HG03103 (cell line): Measurements from ENCODE around the gene TMEM134.

Experiments
- ATAC-seq: cut with Tn5 transposase; IDR thresholded peaks from one replicate; pipeline ENCODE4 v1.9.1; 2021; ENCODE audit warnings: low read depth; ENCODE audit not compliant: unreplicated experiment

The TMEM134 gene

DNA sequence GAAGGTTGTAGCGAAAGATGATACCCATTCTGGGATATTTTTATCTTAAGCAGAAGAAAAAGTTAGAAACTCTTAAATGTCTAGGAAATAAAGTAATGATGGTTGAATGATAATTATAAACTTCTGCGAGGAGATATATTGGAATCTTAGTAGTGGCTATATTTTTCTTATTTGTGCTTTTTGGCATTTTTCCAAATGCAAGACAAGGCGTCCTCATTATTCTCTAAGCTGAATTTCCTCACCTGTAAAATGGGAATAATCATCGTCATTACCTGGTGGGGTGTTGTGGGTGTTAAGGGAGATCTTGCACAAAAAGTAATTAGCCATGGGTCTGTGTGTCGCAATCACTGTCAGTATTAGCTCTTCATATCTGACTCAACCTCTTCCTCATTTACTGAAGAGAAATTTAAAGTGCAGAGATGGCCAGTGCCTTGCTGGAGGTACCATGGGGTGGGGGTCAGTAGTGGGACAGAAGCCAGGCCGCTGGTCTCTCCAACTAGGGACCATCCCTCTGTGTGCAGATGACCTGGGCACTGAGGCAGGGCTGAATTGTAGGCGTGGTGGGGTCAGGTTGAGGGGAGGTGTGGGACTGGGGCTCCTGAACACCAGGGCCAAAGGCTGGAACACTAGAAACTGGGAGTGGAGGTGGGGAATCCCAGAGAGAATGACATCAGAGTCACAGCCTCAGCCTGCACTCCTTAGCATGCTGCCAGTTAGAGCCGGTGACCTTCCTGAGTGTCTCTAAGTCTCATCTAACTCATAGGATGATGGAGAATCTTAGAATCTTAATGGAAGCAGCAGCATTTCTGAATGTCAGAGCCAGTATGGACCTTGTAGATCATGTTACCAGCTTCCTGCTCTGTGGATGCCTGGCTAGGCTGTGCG, 32.0 kb upstream of the TMEM134 start:
- no peak for ATAC-seq

DNA sequence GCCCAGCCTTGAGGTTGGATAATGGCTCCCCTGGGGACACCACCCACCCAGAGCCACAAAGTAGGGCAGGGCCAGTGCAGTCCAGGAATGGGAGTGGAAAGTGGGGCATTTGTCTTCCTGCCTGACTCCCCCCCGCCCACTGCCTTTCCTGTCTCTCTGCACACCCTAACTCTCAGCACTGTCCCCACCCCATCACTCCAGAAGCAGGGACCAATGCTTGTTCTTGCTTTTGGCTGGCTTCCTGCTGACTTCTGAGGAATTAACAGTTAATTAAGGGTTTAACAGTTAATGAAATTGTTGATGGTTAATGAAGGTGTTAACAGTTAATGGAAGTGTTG, 31.4 kb upstream of the TMEM134 start:
- ATAC-seq = no peak

GRCh38 chr11:67499808-67500483, 30.9 kb upstream of the TMEM134 start:
- ATAC-seq = no peak

DNA sequence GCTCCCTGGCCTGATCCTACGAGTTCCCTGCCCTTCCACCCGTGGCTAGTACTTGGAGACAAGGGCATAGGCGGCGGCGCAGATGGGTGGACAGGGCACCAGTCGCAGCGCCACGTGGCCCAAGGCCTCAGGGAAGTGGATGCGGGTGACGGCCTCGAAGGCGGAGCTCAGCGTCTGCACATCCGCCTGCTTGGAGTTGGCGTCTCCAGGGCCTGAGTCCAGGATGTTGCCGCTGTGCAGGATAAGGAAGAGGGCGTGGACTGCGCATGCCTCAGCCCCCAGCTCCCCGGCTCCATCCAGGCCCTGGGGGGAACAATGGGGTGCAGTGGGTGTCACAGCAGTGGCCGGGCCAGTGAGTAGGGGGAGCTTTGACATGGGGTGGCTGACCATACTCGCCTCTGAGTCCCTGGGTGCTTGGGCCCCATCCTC, 29.5 kb upstream of the TMEM134 start:
- no peak for ATAC-seq

GRCh38 chr11:67497656-67498291, 28.7 kb upstream of the TMEM134 start:
- ATAC-seq = no peak

DNA sequence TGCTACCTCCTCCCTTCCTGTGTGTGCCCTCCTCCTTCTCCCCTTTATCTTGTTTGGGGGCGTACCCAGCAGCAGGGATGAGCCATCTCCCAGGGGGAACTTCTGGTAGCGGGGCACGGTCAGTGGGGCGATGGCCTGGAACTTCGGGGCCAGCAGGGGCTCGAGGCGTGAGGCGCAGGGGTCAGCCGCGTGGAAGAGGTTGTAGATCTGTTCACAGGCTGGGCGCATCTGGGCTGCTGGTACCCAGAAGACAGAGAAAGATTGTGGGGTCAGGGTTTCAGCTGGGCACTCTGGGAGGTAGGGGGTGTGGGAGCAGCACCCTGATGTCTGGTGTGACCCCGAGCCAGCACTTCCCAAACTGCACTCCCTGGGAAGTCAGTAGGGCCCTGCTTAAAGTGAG, 27.1 kb upstream of the TMEM134 start:
- ATAC-seq = no peak

- ATAC-seq = no peak
Observed at GRCh38 chr11:67495234-67496005, 26.4 kb upstream of the TMEM134 start.

DNA sequence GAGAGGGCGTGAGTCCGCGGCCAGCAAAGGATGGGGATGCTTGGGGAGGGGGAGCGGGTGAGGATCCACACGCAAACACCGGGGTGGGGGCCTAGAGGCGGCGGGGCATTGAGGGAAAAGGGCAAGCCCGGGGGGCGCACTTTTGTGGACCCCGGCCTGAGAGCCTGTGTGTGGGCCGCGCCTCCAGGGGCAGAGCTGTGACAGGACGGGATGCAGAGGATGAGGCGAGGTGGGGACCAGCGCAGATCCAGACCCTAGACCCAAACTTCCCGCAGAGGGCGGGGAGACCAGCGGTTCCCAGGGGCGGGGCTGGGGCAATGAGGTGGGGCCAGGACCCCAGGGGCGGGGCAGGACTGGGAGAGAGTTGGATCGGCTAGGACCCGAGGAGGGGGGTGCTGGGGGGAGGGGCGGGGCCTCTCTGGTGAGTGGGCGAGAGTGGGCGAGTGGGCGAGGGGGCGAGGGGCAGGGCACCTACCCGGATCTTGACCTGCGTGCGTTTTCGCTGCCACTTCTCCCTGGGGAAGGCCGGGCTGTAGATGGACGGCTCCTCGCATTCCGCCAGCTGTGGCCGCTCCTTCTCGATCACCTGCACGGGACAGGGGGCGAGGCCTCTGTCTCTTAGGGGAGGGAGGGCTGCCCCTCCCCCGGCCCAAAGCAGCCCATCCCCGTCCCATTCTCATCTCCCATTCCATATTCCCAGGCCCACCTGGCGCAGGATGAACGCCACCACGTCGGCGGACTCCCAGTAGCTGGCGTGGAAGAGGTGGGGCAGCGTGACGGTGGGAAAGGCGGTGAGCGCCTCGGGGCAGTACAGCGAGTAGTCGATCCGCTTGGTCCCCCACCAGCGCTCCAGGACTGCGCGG, 25.6 kb upstream of the TMEM134 start:
- ATAC-seq = no peak

GRCh38 chr11:67493548-67494370, 24.7 kb upstream of the TMEM134 start:
- ATAC-seq = no peak

- ATAC-seq = no peak
Observed at GRCh38 chr11:67492801-67493547, 23.9 kb upstream of the TMEM134 start.

- ATAC-seq = no peak
Observed at GRCh38 chr11:67492069-67492727, 23.1 kb upstream of the TMEM134 start.

- no peak for ATAC-seq
Observed at GRCh38 chr11:67491276-67492068, 22.4 kb upstream of the TMEM134 start.

DNA sequence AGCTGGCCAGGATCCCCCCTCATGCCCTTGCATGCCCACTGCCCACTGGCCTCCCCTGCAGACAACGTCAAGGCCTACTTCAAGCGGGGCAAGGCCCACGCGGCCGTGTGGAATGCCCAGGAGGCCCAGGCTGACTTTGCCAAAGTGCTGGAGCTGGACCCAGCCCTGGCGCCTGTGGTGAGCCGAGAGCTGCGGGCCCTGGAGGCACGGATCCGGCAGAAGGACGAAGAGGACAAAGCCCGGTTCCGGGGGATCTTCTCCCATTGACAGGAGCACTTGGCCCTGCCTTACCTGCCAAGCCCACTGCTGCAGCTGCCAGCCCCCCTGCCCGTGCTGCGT, 21.6 kb upstream of the TMEM134 start:
- no peak for ATAC-seq

- no peak for ATAC-seq
Observed at GRCh38 chr11:67489885-67490726, 21.1 kb upstream of the TMEM134 start.

DNA sequence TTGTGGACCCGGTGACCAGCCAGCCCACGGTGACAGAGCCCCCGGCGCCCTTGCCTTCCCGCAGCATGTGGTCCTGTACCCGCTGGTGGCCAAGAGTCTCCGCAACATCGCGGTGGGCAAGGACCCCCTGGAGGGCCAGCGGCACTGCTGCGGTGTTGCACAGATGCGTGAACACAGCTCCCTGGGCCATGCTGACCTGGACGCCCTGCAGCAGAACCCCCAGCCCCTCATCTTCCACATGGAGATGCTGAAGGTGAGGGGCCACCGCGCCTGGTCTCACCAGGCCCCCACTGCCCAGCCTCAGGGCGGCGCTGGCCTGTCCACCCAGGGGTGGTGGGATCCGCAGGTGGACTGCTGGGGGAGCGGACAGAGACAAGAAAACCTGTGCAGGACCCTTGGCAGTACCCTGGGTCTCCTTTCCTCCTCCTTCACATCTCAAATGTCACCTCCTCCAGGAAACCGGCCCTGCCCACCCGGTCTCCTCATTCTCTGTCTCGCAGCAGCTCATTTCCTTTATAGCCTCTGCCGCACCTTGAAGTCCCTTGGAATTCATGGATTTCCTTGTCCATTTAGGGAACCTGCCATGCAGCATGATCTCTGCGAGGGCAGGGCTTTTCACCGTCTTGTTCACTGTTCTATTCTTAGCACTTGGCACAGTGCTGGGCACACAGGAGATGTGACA, 20.3 kb upstream of the TMEM134 start:
- no peak for ATAC-seq
